Erythroblast (primary cell): ENCODE results near the gene APOL4.

ENCODE experiments used
- GATA1 ChIP-seq: IDR thresholded peaks from 2 replicates; pipeline ENCODE4 v1.6.1; 2011; ENCODE audit warnings: low read depth, mild to moderate bottlenecking, control low read depth, low read length, moderate library complexity
- POLR2A ChIP-seq: IDR thresholded peaks from 2 replicates; pipeline ENCODE4 v1.6.1; 2011; ENCODE audit warnings: mild to moderate bottlenecking, low read length

DNA sequence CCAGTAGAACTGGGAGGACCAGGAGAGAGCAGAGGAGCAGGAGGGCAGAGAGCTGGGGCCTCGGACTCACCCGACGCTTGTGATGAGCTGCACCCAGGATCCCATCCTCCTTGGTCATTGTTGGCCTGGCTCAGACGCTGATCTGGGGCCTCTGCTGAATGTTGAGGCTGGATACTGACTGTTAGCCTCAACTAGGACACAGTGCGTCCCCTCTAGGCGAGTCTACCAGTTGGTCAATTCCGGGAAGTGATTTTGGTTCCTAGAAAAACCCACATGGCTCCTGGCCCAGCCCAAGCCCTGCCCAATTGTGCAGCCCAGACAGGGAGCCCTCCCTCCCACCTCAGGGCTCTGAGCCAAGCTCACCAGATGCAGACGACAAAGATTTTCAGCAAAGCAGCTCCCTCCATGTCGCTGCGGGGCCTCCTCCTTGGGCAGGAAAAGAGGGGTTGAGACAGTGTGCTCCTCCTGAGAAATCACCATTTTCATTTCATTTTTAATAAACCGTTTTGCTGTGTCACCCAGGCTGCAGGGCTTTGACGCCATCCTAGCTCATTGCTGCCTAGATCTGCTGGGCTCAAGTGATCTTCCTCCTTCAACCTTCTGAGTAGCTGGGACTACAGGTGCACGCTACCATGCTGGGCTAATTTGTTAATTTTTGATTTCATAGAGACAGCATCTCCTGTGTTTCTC is at the start of gene APOL4:
- TF ChIP-seq POLR2A (peak; percentile 88), GATA1 (no peak)
